RWPE2 (cell line): ENCODE measurements around the gene SERPINE2.

ENCODE experiments used
- ATAC-seq: fragments of 200-7000 bp; cut with Tn5 transposase; 3 replicates; pipeline ENCODE4 v1.9.1; 2021; ENCODE audit warnings: low read depth
- DNase-seq: peaks from one replicate; pipeline ENCODE4 v3.0.0-alpha.2; 2020; ENCODE audit warnings: low spot score
- H3K27ac ChIP-seq: fragments of 450-650 bp; 2 replicates; pipeline ENCODE4 v1.5.1; 2017; ENCODE audit warnings: mild to moderate bottlenecking; ENCODE audit not compliant: poor library complexity, severe bottlenecking
- H3K27me3 ChIP-seq: fragments of 250-450 bp; sonication (Bioruptor Pico); 2 replicates; pipeline ENCODE4 v1.5.1; 2021; ENCODE audit warnings: mild to moderate bottlenecking, moderate library complexity; ENCODE audit not compliant: insufficient read depth, poor library complexity, severe bottlenecking
- H3K36me3 ChIP-seq: fragments of 250-450 bp; sonication (Bioruptor Pico); 2 replicates; pipeline ENCODE4 v1.5.1; 2020; ENCODE audit warnings: low read depth, mild to moderate bottlenecking, moderate library complexity
- H3K4me1 ChIP-seq: fragments of 250-450 bp; sonication (Bioruptor Pico); 2 replicates; pipeline ENCODE4 v1.5.1; 2021; ENCODE audit warnings: mild to moderate bottlenecking, moderate library complexity; ENCODE audit not compliant: insufficient read depth, poor library complexity, severe bottlenecking
- H3K4me3 ChIP-seq: fragments of 250-450 bp; sonication (Bioruptor Pico); 2 replicates; pipeline ENCODE4 v1.5.1; 2021; ENCODE audit warnings: mild to moderate bottlenecking, moderate library complexity; ENCODE audit not compliant: severe bottlenecking
- H3K9me3 ChIP-seq: fragments of 250-450 bp; sonication (Bioruptor Pico); 2 replicates; pipeline ENCODE4 v1.5.1; 2021; ENCODE audit warnings: mild to moderate bottlenecking, moderate library complexity; ENCODE audit not compliant: severe bottlenecking
- CTCF ChIP-seq: fragments of 450-650 bp; IDR thresholded peaks from one replicate; pipeline ENCODE4 v1.5.1; 2017; ENCODE audit warnings: mild to moderate bottlenecking, moderate library complexity; ENCODE audit not compliant: poor library complexity, severe bottlenecking

Gene SERPINE2

DNA sequence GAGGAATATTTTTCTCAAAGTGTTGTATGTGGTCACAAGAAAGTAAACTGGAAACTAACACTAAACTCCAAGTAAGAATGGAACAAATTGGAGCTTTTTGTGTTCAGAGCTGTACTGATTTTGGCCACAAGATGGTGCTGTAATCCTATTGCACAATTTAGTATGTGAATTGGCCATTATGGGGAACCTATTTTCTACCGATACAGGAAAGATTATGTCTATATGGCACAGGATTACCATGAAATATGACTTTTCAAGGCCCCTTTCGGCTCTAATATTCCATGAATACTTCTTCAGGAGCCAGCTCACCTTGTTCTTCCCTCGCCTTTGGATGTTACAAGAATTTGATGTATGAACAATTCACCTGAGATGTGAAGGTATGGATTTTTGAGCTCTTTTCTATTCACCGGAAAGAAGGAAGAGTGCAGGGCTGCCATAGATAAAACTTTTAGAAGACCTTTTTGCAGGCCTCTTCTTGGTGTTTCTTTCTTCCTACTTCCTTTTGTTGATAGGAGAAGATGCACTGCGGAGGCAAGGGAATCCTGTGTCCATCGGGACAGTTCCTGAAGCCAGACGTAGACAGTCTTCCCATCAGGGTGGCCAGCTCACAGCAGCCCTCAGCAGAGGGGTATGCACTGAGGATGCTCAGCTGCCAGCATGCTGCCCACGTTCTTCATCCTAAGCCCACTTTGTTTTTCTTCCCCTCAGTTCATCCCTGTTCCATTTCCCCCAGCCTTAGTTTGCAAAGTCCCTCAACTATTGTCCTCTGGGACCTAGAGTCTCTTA lies 68.5 kb downstream of the SERPINE2 start:
- Histone ChIP-seq H3K9me3 (no peaks in the 10 kb centered on the region), H3K27ac (no peak overlapping the region), H3K36me3 (peaks cover 25% of the 10 kb centered on the region), H3K4me3 (no peak overlapping the region), H3K27me3 (no peaks in the 10 kb centered on the region), H3K4me1 (no peaks in the 10 kb centered on the region)
- DNase-seq (no peak), ATAC-seq (peak; percentile 58)
- peak; percentile 97 for TF ChIP-seq CTCF

DNA sequence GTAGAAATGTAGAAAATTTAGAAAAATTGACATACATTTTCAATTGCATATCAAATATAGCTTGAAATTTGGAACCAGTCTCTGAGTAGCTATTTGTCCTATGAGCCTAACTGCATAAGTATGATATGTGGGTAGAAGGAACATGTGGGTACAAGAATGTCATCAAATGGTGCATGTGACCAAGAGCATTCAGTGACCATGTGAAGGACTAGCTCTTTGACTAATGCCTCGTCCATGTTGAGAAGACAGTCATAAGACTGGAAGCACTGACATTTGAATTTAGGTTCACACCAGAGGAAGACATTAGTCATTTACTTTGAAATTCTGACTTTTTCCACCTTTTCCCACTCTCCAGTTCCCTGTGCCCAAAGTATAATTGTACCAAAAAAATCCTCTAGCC lies 69.2 kb downstream of the SERPINE2 start:
- H3K36me3 ChIP-seq: peaks cover 26% of the 10 kb centered on the region
- H3K27ac ChIP-seq: no peak overlapping the region
- H3K4me1 ChIP-seq: no peaks in the 10 kb centered on the region
- H3K4me3 ChIP-seq: no peak overlapping the region
- no peak for TF ChIP-seq CTCF
- no peaks in the 10 kb centered on the region for H3K27me3 ChIP-seq
- no peaks in the 10 kb centered on the region for H3K9me3 ChIP-seq
- no peak for ATAC-seq
- DNase-seq: no peak

DNA sequence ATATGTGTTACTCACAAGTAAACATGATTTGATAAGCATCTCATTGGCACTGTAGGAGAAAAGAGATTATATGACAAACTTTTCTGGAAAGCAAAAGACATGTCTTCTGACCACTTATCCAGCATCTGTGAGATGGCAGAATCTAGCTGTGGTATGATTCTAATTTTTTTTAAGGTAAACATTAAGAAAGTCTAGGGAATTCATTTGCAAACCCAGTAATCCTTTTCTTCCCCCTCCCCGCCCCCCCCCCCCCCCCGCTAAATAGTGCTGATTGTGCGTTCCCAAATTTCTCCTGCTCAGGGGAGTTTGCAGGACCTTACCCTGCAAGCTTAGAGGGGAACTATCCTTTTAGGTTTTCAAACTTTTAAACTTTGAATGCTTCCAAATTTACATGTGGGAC lies 69.8 kb downstream of the SERPINE2 start:
- Histone ChIP-seq H3K27ac (no peak overlapping the region), H3K36me3 (peaks cover 32% of the 10 kb centered on the region), H3K9me3 (no peaks in the 10 kb centered on the region), H3K27me3 (no peaks in the 10 kb centered on the region), H3K4me3 (no peak overlapping the region), H3K4me1 (no peaks in the 10 kb centered on the region)
- ATAC-seq: no peak
- TF ChIP-seq CTCF: no peak
- no peak for DNase-seq

- no peak for TF ChIP-seq CTCF
- H3K27ac ChIP-seq: peak overlapping the region; percentile 0
- no peaks in the 10 kb centered on the region for H3K4me1 ChIP-seq
- H3K27me3 ChIP-seq: no peaks in the 10 kb centered on the region
- H3K4me3 ChIP-seq: no peak overlapping the region
- DNase-seq: no peak
- peaks cover 45% of the 10 kb centered on the region for H3K36me3 ChIP-seq
- H3K9me3 ChIP-seq: no peaks in the 10 kb centered on the region
- peak; percentile 40 for ATAC-seq
Observed at GRCh38 chr2:223967981-223968380, 71.1 kb downstream of the SERPINE2 start.

DNA sequence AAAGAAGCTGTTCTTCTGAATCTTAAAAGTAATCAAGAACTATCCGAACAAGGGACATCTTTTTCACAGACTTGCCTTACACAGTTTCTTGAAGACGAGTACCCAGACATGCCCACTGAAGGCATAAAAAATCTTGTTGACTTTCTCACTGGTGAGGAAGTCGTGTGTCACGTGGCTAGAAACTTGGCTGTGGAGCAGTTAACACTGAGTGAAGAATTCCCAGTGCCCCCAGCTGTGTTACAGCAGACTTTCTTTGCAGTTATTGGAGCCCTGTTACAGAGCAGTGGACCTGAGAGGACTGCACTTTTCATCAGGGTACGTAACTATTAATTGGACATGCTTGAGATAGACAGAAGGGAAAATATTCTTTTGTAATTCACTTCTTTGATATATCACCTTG lies 79.4 kb downstream of the SERPINE2 start:
- Histone ChIP-seq H3K9me3 (no peaks in the 10 kb centered on the region), H3K27me3 (no peaks in the 10 kb centered on the region), H3K27ac (no peak overlapping the region), H3K4me1 (peaks cover 38% of the 10 kb centered on the region), H3K36me3 (peaks cover 62% of the 10 kb centered on the region), H3K4me3 (no peak overlapping the region)
- DNase-seq (no peak), ATAC-seq (no peak)
- no peak for TF ChIP-seq CTCF
